ENCODE data around the gene PDE1A. TPM values are rescaled to one million over a fixed set of nuclear protein-coding genes. Genes with fewer than 3 reads are reported as not detected.
A peak's percentile ranks its signal among the peaks of the same experiment; 100 is the strongest.

Gene PDE1A
- total RNA-seq, 2 experiments from 2014 or later = not detected

GRCh38 chr2:182186132-182186735 lies 240.6 kb downstream of the PDE1A start:
- Mint-ChIP-seq H3K36me3 (ENCODE audit: low read depth) (no peaks in the 10 kb centered on the region), H3K4me3 (no peak overlapping the region), H3K4me1 (ENCODE audit: low read depth) (no peaks in the 10 kb centered on the region), H3K27me3 (peaks cover 7% of the 10 kb centered on the region), H3K9me3 (peaks cover 5% of the 10 kb centered on the region), H3K27ac (no peak overlapping the region)
- no peak for ATAC-seq
- CTCF ChIA-PET = interaction anchor here (0.8 to 2.9 kb wide), 17 partner anchors 8 to 794 kb away, joined by 3 to 18 read pairs (median 4); partner anchors contain the start of gene DNAJC10
- DNase-seq = no peak
- intact Hi-C loops (cut with micrococcal nuclease) = loop anchor here (2.0 to 5.0 kb wide), 2 partner anchors 465 to 796 kb away; no protein-coding TSS in a partner anchor
- peak; percentile 68 for TF ChIP-seq CTCF (IDR thresholded peaks at IDR 0.05)
- POLR2A ChIA-PET = interaction anchor here (0.6 kb wide), 1 partner anchor 803 kb away, joined by 3 read pairs; no protein-coding TSS in a partner anchor

DNA sequence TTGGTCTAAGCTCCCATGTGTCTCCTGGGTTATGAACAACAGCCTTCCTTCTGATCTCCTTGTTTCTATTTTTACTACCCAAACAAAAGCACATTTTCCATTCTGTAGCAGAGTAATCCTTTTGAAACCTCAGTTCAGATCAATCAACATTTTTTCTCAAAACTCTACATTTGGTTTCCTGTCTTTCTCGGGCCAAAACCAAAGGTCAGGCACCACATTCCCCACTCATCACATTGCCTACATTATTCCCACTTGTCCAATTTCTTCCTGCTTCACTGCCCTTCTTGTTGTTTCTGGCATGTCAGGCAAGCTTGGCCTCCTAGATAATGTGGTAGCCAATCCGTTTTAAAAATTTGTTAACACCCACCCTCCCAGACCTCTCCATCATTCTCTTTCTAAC lies 244.4 kb downstream of the PDE1A start:
- Mint-ChIP-seq H3K36me3 (ENCODE audit: low read depth) (no peaks in the 10 kb centered on the region), H3K4me1 (ENCODE audit: low read depth) (no peaks in the 10 kb centered on the region), H3K4me3 (no peak overlapping the region), H3K9me3 (peaks cover 5% of the 10 kb centered on the region), H3K27me3 (peaks cover 13% of the 10 kb centered on the region), H3K27ac (no peak overlapping the region)
- intact Hi-C loops (cut with micrococcal nuclease) = no loop called here
- POLR2A ChIA-PET = no interaction called here
- CTCF ChIA-PET = no interaction called here
- no peak for TF ChIP-seq CTCF (IDR thresholded peaks at IDR 0.05)
- DNase-seq = no peak
- no peak for ATAC-seq

DNA sequence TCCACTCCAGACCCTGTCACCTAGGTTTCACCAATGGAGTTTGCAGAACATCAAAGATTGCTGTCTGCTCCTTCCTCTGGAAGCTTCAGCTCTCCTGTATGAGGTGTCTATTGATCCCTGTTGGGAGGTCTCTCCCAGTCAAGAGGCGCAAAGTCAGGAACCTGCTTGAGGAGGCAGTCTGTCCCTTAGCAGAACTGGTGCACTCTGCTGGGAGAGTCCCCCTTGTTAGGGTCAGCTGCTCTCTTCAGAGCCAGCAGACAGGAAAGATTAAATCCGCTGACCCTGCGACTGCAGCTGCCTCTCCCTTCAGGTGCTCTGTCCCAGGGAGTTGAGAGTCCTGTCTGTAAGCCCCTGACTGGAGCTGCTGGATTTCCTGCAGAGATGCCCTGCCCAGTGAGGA lies 245.5 kb downstream of the PDE1A start:
- peaks cover 5% of the 10 kb centered on the region for H3K9me3 Mint-ChIP-seq
- CTCF ChIA-PET = no interaction called here

DNA sequence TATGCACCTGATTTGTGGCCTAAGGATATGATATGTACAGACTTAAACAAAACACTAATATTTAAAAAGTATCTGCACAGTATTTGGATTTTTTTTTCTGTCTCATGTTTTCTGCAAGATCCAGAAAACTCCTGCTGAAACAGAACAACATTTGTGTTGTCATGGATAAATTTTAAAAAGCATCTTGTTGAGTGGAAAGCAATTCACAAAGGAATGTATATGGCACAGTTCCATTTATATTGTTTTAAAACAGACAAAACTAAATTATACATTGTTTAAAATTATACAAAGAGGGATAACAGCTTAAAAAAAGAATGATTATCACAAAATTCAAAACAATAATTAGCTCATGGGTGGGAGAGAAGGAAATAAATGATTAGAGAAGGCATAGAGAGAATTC lies 247.7 kb downstream of the PDE1A start:
- DNase-seq (no peak), ATAC-seq (no peak)
- Mint-ChIP-seq H3K4me1 (ENCODE audit: low read depth) (no peaks in the 10 kb centered on the region), H3K36me3 (ENCODE audit: low read depth) (no peaks in the 10 kb centered on the region), H3K27ac (no peak overlapping the region), H3K27me3 (peaks cover 12% of the 10 kb centered on the region), H3K9me3 (peaks cover 6% of the 10 kb centered on the region), H3K4me3 (no peak overlapping the region)
- POLR2A ChIA-PET = interaction anchor here (0.6 kb wide), 1 partner anchor 1870 kb away, joined by 3 read pairs; no protein-coding TSS in a partner anchor
- intact Hi-C loops (cut with micrococcal nuclease) = no loop called here
- no peak for TF ChIP-seq CTCF (IDR thresholded peaks at IDR 0.05)
- CTCF ChIA-PET = interaction anchor here (0.9 kb wide), 1 partner anchor 172 kb away, joined by 3 read pairs; no protein-coding TSS in a partner anchor

More for the DNA sequence above, 245.5 kb downstream of the PDE1A start:
- peaks cover 13% of the 10 kb centered on the region for H3K27me3 Mint-ChIP-seq
- H3K4me3 Mint-ChIP-seq = no peak overlapping the region
- no peak overlapping the region for H3K27ac Mint-ChIP-seq
- ATAC-seq = no peak
- DNase-seq = no peak
- TF ChIP-seq CTCF (IDR thresholded peaks at IDR 0.05) = no peak
- H3K36me3 Mint-ChIP-seq (ENCODE audit: low read depth) = no peaks in the 10 kb centered on the region
- intact Hi-C loops (cut with micrococcal nuclease) = no loop called here
- POLR2A ChIA-PET = no interaction called here
- H3K4me1 Mint-ChIP-seq (ENCODE audit: low read depth) = no peaks in the 10 kb centered on the region

DNA sequence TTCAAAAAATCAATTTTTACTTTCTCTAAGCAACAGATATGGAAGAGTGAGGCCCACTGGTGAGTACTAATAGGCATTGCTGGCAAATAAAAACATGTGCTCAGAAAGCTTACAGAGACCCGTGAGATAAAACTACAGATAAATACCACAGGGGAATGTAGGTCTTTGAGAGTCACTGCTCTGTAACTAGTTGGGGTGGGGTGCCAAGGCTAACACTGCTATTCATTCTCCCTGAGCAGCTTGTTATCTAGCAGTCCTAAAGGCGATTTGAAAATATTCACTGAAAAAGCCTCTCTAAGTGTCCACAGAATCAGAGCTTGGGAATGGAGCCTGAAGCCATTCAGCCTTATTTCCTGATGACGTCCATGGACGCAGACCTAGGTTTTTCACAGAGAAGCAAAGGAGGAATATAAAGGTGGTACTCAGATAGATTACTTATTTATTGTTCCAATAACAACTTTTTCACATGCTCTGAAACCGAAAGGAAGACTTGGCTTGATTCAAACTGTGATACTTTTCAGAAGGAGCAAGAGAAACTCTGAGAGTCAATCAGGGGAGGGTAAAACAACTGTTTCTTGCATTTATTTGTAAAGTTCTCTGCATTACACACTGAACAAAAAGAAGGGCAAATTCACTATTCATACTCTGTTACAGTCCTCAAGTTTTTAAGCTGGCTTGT lies 252.8 kb downstream of the PDE1A start:
- TF ChIP-seq CTCF (IDR thresholded peaks at IDR 0.05) = no peak
- intact Hi-C loops (cut with micrococcal nuclease) = no loop called here
- peaks cover 3% of the 10 kb centered on the region for H3K27me3 Mint-ChIP-seq
- CTCF ChIA-PET = interaction anchor here (1.4 kb wide), 1 partner anchor 12 kb away, joined by 6 read pairs; no protein-coding TSS in a partner anchor
- POLR2A ChIA-PET = no interaction called here
- no peaks in the 10 kb centered on the region for H3K4me1 Mint-ChIP-seq (ENCODE audit: low read depth)
- no peak overlapping the region for H3K4me3 Mint-ChIP-seq
- DNase-seq (no peak), ATAC-seq (no peak)
- H3K36me3 Mint-ChIP-seq (ENCODE audit: low read depth) = no peaks in the 10 kb centered on the region
- peaks cover 1% of the 10 kb centered on the region for H3K9me3 Mint-ChIP-seq
- H3K27ac Mint-ChIP-seq = no peak overlapping the region
